LoVo (cell line): ENCODE results near the gene KLHDC1.
"Not testable (repeated sequence)": the region's sequence is repeated elsewhere in the genome, so short reads cannot be mapped to it uniquely, and the experiment has no call there.

Experiments used
- DNase-seq: peaks from one replicate; pipeline ENCODE4 v3.0.0-alpha.2; 2016; ENCODE audit warnings: low spot score

The KLHDC1 gene

GRCh38 chr14:49692811-49693734 lies at the start of gene KLHDC1:
KLHDC1 (plus strand) TSS chr14:49693120; CDS start chr14:49693195, 75 bp downstream.
- DNase-seq, result peak; percentile 69

- DNase-seq, result no peak
Measured at GRCh38 chr14:49653508-49653907, 39.4 kb upstream of the KLHDC1 start.

GRCh38 chr14:49654511-49654910 lies 38.4 kb upstream of the KLHDC1 start:
- no peak for DNase-seq

GRCh38 chr14:49657500-49657899 lies 35.4 kb upstream of the KLHDC1 start:
- DNase-seq, result not testable (repeated sequence)

GRCh38 chr14:49659526-49660455 lies 33.1 kb upstream of the KLHDC1 start:
- no peak for DNase-seq

- DNase-seq, result no peak
Measured at GRCh38 chr14:49670475-49670874, 22.4 kb upstream of the KLHDC1 start.

- DNase-seq, result no peak
Measured at GRCh38 chr14:49673586-49673985, 19.3 kb upstream of the KLHDC1 start.

- no peak for DNase-seq
Measured at GRCh38 chr14:49677643-49678042, 15.3 kb upstream of the KLHDC1 start.

GRCh38 chr14:49679271-49679670 lies 13.6 kb upstream of the KLHDC1 start:
- no peak for DNase-seq

- no peak for DNase-seq
Measured at GRCh38 chr14:49686425-49686824, 6.5 kb upstream of the KLHDC1 start.

- peak; percentile 83 for DNase-seq
Measured at GRCh38 chr14:49687942-49688700, 4.8 kb upstream of the KLHDC1 start, which contains the start of gene POLE2. POLE2 (minus strand) TSS chr14:49688214; CDS start chr14:49688203, 11 bp downstream.

- DNase-seq, result no peak
Measured at GRCh38 chr14:49688701-49689030, 4.3 kb upstream of the KLHDC1 start.

- no peak for DNase-seq
Measured at GRCh38 chr14:49691031-49691430, 1.9 kb upstream of the KLHDC1 start.

GRCh38 chr14:49692193-49692757 lies 645 bp upstream of the KLHDC1 start:
- no peak for DNase-seq

GRCh38 chr14:49693735-49694124 lies 810 bp downstream of the KLHDC1 start:
- not testable (repeated sequence) for DNase-seq

- no peak for DNase-seq
Measured at GRCh38 chr14:49702725-49703124, 9.8 kb downstream of the KLHDC1 start.

GRCh38 chr14:49703965-49704364 lies 11.0 kb downstream of the KLHDC1 start:
- no peak for DNase-seq

- DNase-seq, result not testable (repeated sequence)
Measured at GRCh38 chr14:49704471-49704870, 11.6 kb downstream of the KLHDC1 start.

GRCh38 chr14:49710993-49711392 lies 18.1 kb downstream of the KLHDC1 start:
- not testable (repeated sequence) for DNase-seq

GRCh38 chr14:49720744-49721143 lies 27.8 kb downstream of the KLHDC1 start:
- no peak for DNase-seq

- DNase-seq, result not testable (repeated sequence)
Measured at GRCh38 chr14:49721733-49722435, 29.0 kb downstream of the KLHDC1 start.
